Measurements from ENCODE around the gene PAK1. TPM values are rescaled to one million over a fixed set of nuclear protein-coding genes. Genes with fewer than 3 reads are reported as not detected.

PAK1 gene
- 43.1 and 54.2 TPM in 2 replicates for total RNA-seq

GRCh38 chr11:77473801-77474683, at the start of gene PAK1:
Gene PAK1, minus strand, starts transcription at chr11:77474094. Its CDS starts 81,574 bp downstream, at chr11:77392520.

GRCh38 chr11:77301510-77301909, 172.4 kb downstream of the PAK1 start, which contains the start of gene GDPD4:
Gene GDPD4, minus strand, starts transcription at chr11:77301686. Its CDS starts 16,549 bp downstream, at chr11:77285137.

Other genes with a start within 250 kb of the PAK1 start
- gene GDPD4, start 172.4 kb downstream of the PAK1 start, total RNA-seq: not detected in 2 replicates
- 2.5 and 9.1 TPM in 2 replicates for gene AQP11, start 115.9 kb upstream of the PAK1 start, total RNA-seq
- gene CLNS1A, start 163.7 kb upstream of the PAK1 start, total RNA-seq: 159 and 170 TPM in 2 replicates